Duodenal mucosa (tissue), 2 donors: Measurements from ENCODE around the gene DBNL.

Source experiments
- H3K27ac ChIP-seq: one replicate; pipeline ENCODE4 v1.7.0; 2013; ENCODE audit warnings: low read depth, low read length
- H3K27me3 ChIP-seq, 2 donors: one replicate each; pipeline ENCODE4 v1.7.0; 2013; ENCODE audit warnings: low read length in 2 of 2, control low read depth in 1 of 2; ENCODE audit not compliant: insufficient read depth in 2 of 2, control insufficient read depth in 1 of 2
- H3K36me3 ChIP-seq, 2 donors: one replicate each; pipeline ENCODE4 v1.7.0; 2013; ENCODE audit warnings: low read length in 2 of 2, control low read depth in 1 of 2; ENCODE audit not compliant: insufficient read depth in 2 of 2, control insufficient read depth in 1 of 2
- H3K4me1 ChIP-seq, 2 donors: one replicate each; pipeline ENCODE4 v1.7.0; 2013; ENCODE audit warnings: low read length in 2 of 2, control low read depth in 1 of 2; ENCODE audit not compliant: insufficient read depth in 2 of 2, control insufficient read depth in 1 of 2
- H3K4me3 ChIP-seq, 2 donors: one replicate each; pipeline ENCODE4 v1.7.0; 2013; ENCODE audit warnings: low read length in 2 of 2, low read depth in 1 of 2
- H3K9ac ChIP-seq, 2 donors: one replicate each; pipeline ENCODE4 v1.7.0; 2013; ENCODE audit warnings: low read length in 2 of 2, low read depth in 1 of 2
- H3K9me3 ChIP-seq, 2 donors: one replicate each; pipeline ENCODE4 v1.7.0; 2013; ENCODE audit warnings: low read length in 2 of 2, control low read depth in 1 of 2; ENCODE audit not compliant: control insufficient read depth in 1 of 2

DBNL gene

DNA sequence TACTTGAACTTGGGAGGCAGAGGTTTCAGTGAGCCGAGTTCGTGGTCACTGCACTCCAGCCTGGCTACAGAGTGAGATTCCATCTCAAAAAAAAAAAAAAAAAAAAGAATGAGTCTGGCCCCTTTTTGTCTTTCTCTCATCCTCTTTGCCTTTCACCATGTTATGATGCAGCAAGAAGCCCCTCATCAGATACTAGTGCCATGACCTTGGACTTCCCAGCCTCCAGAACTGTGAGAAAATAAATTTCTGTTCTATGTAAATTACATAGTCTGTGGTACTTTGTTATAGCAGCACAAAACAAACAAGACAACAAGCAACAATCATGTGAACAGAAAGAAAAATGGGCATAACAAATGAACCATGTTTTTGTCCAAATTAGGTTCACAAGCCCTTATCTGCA, 2.3 kb upstream of the DBNL start:
- Histone ChIP-seq H3K9ac (no peak overlapping the region), H3K27ac (no peak overlapping the region), H3K4me1 (peaks cover 27 to 30% of the 10 kb centered on the region in 2 donors), H3K27me3 (no peaks in the 10 kb centered on the region), H3K4me3 (no peak overlapping the region), H3K36me3 (peaks cover 6 to 8% of the 10 kb centered on the region in 2 donors), H3K9me3 (no peaks in the 10 kb centered on the region)

DNA sequence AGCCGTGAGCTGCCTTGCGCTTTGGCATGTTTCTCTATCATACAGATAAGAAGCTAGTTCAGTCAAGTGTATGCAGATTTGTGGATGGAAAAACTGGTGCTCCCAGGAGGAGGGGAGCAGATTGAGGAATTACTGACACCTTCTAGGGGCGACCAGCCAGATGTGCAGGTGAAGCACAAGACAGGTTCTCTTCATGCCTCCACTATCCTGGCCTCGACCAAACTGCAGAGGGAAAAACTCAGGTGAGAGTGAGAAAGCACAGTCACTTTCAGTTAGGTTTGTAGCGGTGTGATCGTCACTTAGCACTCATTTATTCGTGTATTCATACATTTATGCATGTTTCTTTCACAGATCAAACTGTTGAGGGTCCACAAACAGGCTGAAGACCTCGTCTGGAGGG, 600 bp upstream of the DBNL start:
- Histone ChIP-seq H3K9me3 (no peaks in the 10 kb centered on the region), H3K9ac (peak overlapping the region; percentile 87 to 98)

DNA sequence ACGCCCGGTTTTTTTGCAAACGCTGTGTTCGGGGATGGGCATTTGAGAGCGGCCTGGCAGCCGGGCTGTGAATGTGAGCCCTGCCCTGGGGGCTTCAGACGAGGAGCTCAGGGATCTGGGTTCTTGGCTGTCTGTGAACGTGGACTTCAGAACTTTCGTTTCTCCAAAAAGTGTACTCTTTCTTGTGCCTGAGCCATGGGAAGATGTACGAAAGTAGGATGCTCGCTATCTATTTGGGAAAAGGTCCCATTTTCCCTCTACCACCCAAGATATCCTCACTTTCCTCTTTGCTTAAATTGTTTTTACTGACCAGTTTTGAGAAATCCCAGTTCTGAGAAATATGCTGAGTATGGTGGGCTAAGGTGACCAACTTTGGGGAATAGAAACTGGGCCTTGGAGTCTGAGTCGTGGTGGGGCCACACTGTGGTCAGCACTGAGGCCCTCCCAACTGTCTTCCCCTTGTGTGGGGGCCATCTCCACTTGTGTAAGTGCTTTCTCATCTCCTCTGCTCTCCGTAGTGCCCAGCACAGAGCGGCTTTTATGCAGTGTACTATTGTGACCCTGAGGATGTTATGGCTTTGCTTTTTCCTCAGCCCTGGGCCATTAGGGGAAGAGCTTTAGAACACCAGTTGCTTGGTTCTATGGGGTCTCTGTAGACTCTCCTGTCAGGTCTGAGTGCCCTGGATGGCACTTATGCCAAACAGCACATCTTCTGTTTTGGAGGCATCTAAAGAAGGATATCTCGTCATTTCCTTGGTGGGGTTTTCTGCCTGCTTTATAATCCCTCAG, 918 bp downstream of the DBNL start:
- H3K27ac ChIP-seq = peak overlapping the region; percentile 85
- no peaks in the 10 kb centered on the region for H3K9me3 ChIP-seq
- H3K9ac ChIP-seq = peak overlapping the region; percentile 87 to 98
- peaks cover 15 to 24% of the 10 kb centered on the region in 2 donors for H3K36me3 ChIP-seq
- H3K4me1 ChIP-seq = peaks cover 28 to 35% of the 10 kb centered on the region in 2 donors
- H3K27me3 ChIP-seq = no peaks in the 10 kb centered on the region
- peak overlapping the region; percentile 90 to 92 for H3K4me3 ChIP-seq

More for the DNA sequence above, 600 bp upstream of the DBNL start:
- Histone ChIP-seq H3K27ac (peak overlapping the region; percentile 71), H3K27me3 (no peaks in the 10 kb centered on the region), H3K36me3 (peaks cover 6 to 13% of the 10 kb centered on the region in 2 donors), H3K4me1 (peaks cover 28 to 35% of the 10 kb centered on the region in 2 donors), H3K4me3 (peak overlapping the region; percentile 90 to 92)

DNA sequence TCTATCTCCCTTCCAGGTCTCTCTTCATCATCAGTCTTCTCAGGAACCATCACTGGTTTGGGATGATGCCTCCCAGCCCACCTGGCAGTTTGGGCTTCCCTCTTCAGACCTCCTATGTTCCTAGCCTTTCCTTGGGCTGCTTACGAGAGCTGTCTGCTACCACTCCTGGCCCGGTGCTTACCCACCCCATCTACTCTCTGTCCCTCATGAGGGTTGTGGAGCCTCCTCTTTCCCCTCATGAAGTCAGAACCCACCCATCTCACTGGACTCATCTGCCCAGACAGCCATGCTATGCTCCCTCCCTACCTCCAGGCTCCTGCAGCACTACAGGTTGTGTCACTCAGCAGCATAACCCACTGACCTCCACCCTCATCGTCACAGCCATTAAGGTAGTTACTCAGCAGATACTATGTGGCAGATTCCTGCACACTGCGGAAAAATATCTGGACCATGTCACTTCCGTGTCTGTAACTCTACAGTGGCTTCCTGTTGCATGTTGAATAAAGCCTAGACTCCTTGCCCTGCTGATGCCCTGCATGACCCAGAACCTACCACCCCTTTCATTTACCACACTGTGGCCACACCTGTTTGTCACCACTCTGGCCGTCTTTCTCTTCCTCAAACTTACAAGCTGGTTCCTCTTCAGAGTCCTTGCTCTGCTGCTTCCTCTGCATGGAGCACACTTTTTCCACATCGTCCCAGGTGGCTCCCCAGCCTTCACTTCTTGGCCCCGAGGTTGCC, 2.0 kb downstream of the DBNL start:
- Histone ChIP-seq H3K9ac (no peak overlapping the region), H3K9me3 (no peaks in the 10 kb centered on the region)

DNA sequence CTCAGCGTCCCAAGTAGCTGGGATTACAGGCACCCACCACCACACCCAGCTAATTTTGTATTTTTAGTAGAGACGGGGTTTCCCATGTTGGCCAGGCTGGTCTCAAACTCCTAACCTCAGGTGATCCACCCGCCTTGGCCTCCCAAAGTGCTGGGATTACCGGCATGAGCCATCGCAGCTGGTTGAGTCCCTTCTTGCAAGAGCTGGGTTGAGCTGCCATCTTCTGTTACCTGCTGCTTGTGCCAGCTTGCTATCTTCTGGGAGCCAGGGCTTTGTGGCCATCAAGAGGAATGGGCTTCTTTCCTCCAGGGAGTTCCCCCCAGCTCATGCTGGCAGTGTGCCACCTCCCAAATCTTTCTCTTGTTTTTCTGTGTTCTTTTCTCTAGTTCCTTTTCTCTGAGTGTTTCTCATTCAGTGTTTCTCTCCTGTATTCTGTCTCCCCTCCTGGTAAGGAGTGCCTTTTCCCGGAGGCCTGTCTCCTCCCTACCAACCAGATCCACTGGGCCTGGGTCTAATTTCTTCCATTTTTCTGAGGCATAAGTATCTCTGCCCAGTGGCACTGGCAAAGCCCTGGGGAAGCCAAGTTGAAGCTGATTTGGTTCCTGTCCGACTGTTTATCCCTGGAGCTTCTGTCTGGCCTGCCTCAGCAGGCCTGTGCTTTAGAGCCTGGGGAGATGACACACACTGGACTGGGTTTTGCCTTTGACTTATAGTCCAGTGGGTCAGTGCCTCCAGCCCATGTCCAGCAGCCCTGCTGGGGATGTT, 3.7 kb downstream of the DBNL start:
- Histone ChIP-seq H3K4me1 (peaks cover 28 to 35% of the 10 kb centered on the region in 2 donors), H3K9ac (no peak overlapping the region), H3K36me3 (peaks cover 30 to 48% of the 10 kb centered on the region in 2 donors), H3K27me3 (no peaks in the 10 kb centered on the region), H3K27ac (no peak overlapping the region), H3K9me3 (no peaks in the 10 kb centered on the region), H3K4me3 (no peak overlapping the region)

More for the DNA sequence above, 2.0 kb downstream of the DBNL start:
- peak overlapping the region in 1 of 2 donors; percentile 2 for H3K4me3 ChIP-seq
- H3K4me1 ChIP-seq = peaks cover 28 to 35% of the 10 kb centered on the region in 2 donors
- H3K27me3 ChIP-seq = no peaks in the 10 kb centered on the region
- peaks cover 24 to 35% of the 10 kb centered on the region in 2 donors for H3K36me3 ChIP-seq
- H3K27ac ChIP-seq = no peak overlapping the region

DNA sequence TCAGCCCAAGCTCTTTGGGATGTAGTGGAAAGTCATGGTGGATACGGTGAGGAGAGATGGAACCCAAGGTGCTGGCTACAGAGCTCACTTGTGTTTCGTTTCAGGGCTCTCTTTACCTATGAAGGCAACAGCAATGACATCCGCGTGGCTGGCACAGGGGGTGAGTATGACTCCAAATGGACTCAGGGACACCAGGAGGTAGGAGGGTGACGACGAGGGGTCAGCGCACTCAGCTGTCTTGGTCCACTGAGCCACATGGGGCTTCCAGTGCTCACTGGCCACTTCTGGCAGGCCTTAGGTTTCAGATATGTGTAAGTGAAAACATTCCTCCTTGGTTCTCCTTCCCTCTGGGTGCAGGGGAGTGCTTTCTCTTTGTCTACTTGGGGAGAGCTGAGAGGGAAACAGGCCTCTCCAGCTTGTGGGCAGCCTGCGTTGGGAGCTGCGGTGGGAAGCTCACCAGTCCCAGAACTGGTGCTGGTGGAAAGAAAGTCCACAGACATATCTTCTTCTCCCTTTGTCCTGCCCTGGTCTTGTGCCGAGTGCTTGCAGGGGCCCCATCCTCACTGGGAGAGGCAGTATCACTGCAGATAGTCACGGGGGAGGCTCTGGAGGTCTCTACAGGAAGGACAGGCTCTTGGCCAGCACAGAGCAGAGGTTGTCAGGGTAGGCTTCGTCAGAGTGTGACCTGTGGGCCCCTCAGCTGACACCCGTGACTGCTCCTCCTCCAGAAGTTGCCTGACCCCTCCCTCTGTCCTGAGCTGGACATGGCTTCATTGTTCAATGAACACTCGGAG, 5.8 kb downstream of the DBNL start:
- H3K27me3 ChIP-seq = no peaks in the 10 kb centered on the region
- no peak overlapping the region for H3K4me3 ChIP-seq
- no peak overlapping the region for H3K9ac ChIP-seq
- H3K9me3 ChIP-seq = no peaks in the 10 kb centered on the region
- H3K4me1 ChIP-seq = peaks cover 20 to 23% of the 10 kb centered on the region in 2 donors
- peaks cover 30 to 58% of the 10 kb centered on the region in 2 donors for H3K36me3 ChIP-seq
- no peak overlapping the region for H3K27ac ChIP-seq

DNA sequence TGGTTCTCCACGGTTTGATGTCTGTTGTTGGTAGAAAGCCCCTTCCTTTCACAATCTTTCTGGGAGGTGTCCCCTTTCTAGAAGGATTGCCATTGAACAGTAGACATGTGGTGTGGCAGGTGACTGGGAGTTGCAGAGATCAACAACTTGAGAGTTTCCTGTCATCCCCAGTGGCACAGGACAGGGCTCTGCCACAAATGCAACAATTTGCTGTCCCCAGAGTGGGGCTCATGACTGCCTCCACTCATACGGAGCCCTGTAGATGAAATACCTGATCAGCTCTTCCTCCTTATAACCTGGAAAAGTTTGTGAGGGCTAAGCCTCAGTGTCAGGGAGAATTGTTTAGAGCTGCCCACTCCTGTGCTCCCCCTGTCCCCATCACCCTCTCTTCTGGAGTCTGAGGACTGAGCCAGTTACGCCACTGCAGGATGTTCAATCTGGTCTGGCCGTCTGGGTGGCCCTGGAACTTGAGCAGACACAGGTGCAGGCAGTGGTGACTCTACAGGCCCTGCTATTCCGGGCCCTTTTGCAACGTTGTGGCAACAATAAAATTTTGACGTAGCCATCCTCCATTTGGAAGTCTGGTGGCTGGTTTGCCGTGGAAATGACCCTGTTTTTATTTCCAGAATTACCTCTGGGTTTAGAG, 6.5 kb downstream of the DBNL start:
- H3K9me3 ChIP-seq = no peaks in the 10 kb centered on the region
- peaks cover 30 to 64% of the 10 kb centered on the region in 2 donors for H3K36me3 ChIP-seq
- peaks cover 12 to 16% of the 10 kb centered on the region in 2 donors for H3K4me1 ChIP-seq
- no peak overlapping the region for H3K27ac ChIP-seq
- no peak overlapping the region for H3K9ac ChIP-seq
- H3K4me3 ChIP-seq = no peak overlapping the region
- no peaks in the 10 kb centered on the region for H3K27me3 ChIP-seq

DNA sequence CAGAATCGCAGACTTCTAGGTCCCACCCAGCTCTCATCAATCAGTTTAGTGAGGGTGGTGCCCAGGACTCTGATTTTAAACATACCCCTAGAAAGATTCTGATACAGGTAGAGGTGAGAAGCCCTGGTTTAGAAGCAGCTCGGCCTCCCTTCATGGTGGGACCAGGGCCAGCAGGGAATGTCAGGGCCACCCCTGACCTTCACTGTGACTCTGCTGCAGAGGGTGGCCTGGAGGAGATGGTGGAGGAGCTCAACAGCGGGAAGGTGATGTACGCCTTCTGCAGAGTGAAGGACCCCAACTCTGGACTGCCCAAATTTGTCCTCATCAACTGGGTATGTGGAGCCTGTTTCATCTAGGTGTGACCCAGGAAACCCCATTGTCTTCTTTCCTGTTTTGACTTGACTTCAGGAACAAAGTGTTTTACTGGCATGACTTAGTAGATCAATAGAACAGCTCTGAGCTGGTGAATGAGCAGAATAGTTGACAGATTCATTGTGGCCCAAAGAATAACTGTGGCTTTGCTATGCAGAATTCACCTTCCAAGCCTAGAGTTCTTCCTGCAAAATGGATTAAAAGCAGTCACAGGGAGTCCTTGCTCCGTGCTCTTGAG, 7.2 kb downstream of the DBNL start:
- H3K4me1 ChIP-seq = peaks cover 6 to 9% of the 10 kb centered on the region in 2 donors
- peaks cover 32 to 67% of the 10 kb centered on the region in 2 donors for H3K36me3 ChIP-seq
- H3K27me3 ChIP-seq = no peaks in the 10 kb centered on the region
- H3K4me3 ChIP-seq = no peak overlapping the region
- H3K27ac ChIP-seq = no peak overlapping the region
- H3K9ac ChIP-seq = no peak overlapping the region
- H3K9me3 ChIP-seq = no peaks in the 10 kb centered on the region
